NK-92 (cell line): ENCODE results near the gene GOLPH3.
"Not testable (repeated sequence)": the region's sequence is repeated elsewhere in the genome, so short reads cannot be mapped to it uniquely, and the experiment has no call there.

Experiments
- DNase-seq: peaks from one replicate; lab custom pipeline; 2025; ENCODE audit not compliant: unreplicated experiment; lab: John Stamatoyannopoulos, UW

The GOLPH3 gene

GRCh38 chr5:32172186-32172911 lies 1.8 kb downstream of the GOLPH3 start:
- DNase-seq: not testable (repeated sequence)

DNA sequence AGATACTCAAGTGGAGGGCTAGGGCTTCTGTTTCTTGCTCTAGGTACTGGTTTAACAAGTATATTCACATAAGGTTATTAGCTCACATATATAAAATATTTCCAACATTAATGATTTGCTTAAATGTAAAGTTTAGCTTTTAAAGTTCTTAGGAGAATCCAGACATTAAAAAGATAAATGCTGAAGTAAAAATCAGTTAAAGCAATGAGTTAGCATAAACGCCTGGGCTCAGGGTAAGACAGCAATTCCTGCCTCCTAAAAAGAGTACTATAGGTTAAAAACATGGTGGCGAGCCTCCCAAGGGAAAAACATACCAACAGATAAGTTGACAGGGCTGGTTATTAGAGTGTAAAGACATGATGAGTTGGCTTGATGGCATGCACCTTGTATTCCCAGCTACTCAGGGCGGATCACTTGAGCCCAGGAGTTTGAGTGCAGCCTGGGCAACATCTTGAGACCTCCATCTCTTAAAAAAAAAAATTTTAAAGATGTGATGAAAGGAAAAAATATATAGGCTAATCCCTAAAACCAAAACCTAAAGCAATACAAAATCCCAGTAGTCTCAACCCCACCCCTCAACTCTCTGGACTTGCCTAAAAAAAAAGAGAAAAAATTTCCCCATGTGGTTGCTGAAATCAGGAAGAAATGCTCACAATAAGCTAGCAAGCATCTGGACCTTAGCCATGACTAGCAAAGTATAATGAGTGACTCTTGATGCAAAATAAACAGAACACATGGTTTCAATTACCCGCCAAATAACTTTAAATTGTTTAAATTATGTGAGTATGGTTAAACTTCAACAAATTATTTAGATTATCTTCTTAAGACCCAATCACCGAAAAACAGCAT lies 3.6 kb downstream of the GOLPH3 start:
- no peak for DNase-seq

DNA sequence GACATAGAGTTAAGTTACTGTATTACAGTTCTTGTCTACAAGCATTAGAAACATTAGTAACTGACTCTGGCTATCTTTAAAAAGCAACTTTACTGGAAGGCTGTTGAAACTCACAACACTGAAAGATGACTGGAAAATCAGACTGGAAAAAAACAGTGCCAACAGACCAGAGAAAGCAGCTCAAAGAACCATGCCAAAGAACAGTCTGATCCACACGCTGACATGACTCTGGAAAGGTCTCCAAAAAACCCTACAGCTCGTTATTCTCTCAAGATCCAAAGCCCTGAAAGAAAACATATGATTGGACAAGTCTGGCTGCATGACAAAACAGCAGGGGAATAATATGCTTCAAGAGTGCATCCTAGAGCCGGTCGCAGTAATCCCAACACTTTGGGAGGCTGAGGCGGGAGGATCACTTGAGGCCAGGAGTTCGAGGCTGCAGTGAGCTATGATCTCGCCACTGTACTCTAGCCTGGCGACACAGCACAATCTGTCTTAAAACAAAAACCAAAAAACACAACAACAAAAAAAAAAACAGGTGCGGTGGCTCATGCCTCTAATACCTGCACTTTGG lies 5.6 kb downstream of the GOLPH3 start:
- no peak for DNase-seq

GRCh38 chr5:32165597-32165996 lies 8.5 kb downstream of the GOLPH3 start:
- no peak for DNase-seq

- DNase-seq: no peak
These were observed 10.3 kb downstream of the GOLPH3 start for GRCh38 chr5:32163785-32164184.

DNA sequence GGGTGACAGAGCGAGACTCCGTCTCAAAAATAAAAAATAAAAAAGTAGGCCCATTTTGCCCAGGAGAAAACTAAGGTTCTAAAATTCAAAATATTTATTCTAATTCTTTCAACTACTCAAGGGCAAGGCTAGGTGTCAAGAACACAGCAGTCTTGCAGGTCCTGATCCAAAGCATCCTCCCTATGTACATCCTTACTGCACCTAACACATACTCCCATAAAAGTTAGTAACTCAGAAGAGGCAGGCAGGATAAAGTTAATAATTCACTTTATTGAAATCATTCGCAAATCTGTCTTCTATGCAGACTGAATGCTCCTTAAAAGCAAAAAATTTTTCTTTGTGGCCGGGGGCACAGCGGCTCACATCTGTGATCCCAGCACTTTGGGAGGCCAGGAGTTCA lies 11.1 kb downstream of the GOLPH3 start:
- no peak for DNase-seq

- no peak for DNase-seq
These were observed 13.9 kb downstream of the GOLPH3 start for GRCh38 chr5:32160228-32160627.

DNA sequence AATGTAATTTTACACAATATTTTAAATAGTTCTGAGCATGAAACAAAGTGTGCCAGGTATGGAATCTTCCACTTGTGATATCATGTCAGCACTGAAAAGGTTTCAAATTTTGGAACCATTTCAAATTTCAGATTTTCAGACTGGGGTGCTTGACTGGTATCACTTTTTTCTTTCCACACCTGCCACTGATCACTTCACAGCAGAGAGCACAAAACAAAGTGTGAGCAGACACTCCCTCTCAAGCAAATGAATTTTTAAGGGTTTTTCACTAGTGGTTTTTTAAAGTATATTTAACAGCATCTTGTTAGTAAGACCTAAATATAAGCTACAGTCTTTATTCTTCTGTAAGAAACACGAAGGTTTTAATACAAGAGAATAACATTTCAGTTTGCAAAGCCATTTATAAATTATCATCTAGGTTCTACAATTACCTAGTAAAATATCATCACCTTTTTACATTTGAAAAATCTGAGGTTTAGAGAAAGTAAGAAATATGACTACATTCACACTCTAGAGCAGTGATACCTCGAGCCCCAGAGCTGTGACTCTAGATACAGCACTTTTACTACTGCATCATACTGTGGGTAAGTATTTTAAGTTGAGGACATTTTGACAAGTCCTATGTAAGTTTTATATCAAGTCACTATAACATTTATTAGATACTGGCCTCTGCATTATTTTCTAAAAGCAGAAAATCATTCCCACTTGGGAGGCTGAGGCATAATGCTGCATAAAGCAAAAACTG lies 14.6 kb downstream of the GOLPH3 start:
- DNase-seq: no peak

GRCh38 chr5:32158679-32158975 lies 15.5 kb downstream of the GOLPH3 start:
- no peak for DNase-seq

- DNase-seq: no peak
These were observed 17.0 kb downstream of the GOLPH3 start for GRCh38 chr5:32157078-32157477.

DNA sequence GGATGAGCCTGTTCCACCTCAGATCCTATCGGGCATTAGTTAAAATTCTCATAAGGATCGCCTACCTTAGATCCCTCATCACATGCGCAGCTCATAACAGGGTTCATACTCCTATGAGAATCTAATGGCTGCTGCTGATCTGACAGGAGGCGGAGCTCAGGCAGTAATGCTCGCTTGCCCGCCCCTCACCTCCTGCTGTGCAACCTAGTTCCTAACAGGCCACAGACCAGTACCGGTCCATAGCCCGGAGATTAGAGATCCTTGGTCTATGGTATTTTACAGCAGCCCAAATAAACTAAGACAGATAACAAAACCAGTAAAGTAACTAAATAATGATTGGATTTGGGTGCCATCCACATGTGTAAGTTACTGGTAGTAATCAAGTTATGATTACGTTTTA lies 17.5 kb downstream of the GOLPH3 start:
- DNase-seq: no peak

DNA sequence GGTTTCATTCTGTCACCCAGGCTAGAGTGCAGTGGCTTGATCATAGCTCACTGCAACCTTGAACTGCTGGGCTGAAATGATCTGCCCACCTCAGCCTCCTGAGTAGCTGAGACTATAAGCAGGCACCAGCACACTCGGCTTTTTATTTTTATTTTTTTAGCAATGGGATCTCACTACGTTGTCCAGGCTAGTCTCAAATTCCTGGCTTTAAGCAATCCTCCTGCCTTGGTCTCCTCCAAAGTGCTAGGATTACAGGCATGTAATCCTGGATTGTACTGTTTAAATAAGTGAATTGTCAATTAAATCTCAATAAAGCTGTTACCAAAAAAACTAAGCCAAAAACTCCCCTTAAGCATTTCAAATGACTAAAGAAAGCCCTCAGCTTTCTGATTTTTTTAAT lies 18.9 kb downstream of the GOLPH3 start:
- no peak for DNase-seq

GRCh38 chr5:32153723-32154122 lies 20.4 kb downstream of the GOLPH3 start:
- DNase-seq: no peak

DNA sequence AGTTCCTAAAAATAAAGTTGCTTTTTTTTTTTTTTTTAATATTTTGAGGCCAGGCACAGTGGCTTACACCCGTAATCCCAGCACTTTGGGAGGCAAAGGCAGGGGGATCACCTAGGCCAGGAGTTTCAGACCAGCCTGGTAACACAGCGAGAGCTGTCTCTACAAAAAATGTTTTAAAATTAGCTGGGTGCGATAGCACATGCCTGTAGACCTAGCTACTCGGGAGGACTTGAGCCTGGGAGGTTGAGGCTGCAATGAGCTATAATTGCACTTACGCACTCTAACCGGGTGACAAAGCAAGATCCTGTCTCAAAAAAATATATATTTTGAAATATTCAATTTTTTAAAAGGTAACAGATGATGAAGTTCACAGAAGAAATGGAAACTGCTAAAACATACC lies 22.9 kb downstream of the GOLPH3 start:
- DNase-seq: no peak

DNA sequence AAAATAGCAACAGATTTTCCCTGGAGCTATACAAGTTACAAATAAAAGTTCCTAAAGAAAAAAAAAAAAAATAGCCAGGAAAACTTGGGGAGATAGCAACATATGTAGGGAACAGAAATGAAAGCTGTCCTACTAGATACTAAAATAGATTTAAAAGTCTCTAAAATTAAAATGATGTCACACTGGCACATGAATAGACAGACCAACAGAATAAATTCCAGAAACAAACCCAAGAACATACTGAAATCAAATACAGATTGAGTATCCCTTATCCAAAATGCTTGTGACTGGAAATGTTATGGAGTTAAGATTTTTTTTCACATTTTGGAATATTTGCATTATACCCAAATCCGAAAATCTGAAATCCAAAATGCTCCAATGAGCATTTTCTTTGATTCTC lies 23.8 kb downstream of the GOLPH3 start:
- DNase-seq: no peak

DNA sequence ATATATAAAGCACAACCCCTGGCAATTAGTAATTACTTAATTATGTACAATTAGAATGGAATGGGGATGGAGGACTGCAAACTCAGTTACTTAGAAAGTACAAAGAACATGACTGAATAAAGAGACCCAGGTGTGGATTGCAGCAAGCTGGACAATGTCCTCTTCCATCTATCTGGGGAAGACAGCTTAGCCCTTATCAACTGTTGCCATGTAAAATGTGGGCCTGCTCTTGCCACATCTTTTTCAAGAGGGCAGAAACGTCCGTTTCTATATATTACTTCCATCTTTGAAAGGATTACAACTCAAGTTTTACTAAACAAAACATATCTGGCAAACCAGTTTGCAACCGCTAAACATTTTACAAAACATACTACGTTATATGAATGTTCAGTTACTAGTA lies 26.2 kb downstream of the GOLPH3 start:
- no peak for DNase-seq

GRCh38 chr5:32147236-32147635 lies 26.9 kb downstream of the GOLPH3 start:
- DNase-seq: no peak

- no peak for DNase-seq
These were observed 28.7 kb downstream of the GOLPH3 start for GRCh38 chr5:32145378-32145777.

DNA sequence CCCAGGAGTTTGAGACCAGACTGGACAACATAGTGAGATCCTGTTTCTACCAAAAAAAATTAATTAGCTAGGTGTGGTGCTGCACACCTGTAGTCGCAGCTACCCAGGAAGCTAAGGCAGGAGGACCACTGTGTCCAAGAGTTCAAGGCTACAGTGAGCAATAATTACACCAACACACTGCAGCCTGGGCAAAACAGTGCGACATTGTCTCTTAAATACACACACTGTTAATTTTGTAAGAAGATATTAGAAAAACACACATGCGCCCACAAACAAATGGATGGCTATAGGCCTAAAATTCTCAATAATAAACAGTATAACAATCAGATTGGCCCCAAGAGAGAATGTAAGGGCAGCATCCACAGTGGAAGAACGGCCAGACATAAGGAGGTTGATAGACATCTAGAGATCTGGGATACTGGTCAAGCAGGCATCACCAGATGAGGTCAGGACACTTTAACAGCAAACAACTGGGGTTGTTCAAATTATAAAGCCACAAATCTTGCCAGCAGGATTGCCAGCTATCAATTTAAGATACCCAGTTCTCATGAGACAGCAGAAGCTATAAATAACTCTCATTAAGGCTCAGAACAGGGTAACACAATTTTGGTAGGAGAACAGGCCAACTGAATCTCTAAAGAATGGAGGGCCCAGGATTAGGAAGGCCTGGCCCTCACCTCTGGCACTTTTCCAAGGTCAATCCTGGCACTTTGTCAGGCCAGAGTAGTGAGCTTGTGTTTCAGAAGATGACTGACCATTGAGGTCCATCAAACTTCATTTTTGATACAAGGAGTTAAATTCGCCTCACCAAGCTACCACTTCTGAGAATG lies 29.5 kb downstream of the GOLPH3 start:
- no peak for DNase-seq

GRCh38 chr5:32143617-32144377 lies 30.3 kb downstream of the GOLPH3 start:
- no peak for DNase-seq
